Muscle of arm (tissue), 12 donors: ENCODE data around the gene GRM5. TPM values are rescaled to one million over a fixed set of nuclear protein-coding genes. Genes with fewer than 3 reads are reported as not detected.
"Not testable (repeated sequence)": the region's sequence is repeated elsewhere in the genome, so short reads cannot be mapped to it uniquely, and the experiment has no call there.

Experiments used
- DNase-seq: peaks from one replicate; pipeline ENCODE4 v3.0.0-alpha.2; 2013
- polyA plus RNA-seq, 12 donors: library from polyadenylated mRNA; unstranded; fragments of 120-200 nt; gene quantifications; one replicate each; pipeline ENCODE4 v1.2.1, GENCODE V29; 2013; ENCODE audit not compliant: insufficient read length in 12 of 12

The GRM5 gene
- polyA plus RNA-seq, 12 donors = 0.07 to 0.12 (median 0.07) TPM; not detected in 9

GRCh38 chr11:88543902-88544655 is 521.7 kb downstream of the GRM5 start:
- peak; percentile 90 for DNase-seq

GRCh38 chr11:88541006-88541405 is 524.8 kb downstream of the GRM5 start:
- DNase-seq = no peak

- DNase-seq = no peak
Observed at GRCh38 chr11:88538098-88538497, 527.7 kb downstream of the GRM5 start.

GRCh38 chr11:88537613-88538012 is 528.2 kb downstream of the GRM5 start:
- no peak for DNase-seq

GRCh38 chr11:88536616-88537265 is 529.0 kb downstream of the GRM5 start:
- DNase-seq = no peak

GRCh38 chr11:88535916-88536547 is 529.8 kb downstream of the GRM5 start:
- peak; percentile 18 for DNase-seq

GRCh38 chr11:88535266-88535665 is 530.5 kb downstream of the GRM5 start:
- DNase-seq = no peak

GRCh38 chr11:88534706-88535105 is 531.1 kb downstream of the GRM5 start:
- not testable (repeated sequence) for DNase-seq

GRCh38 chr11:88534185-88534584 is 531.6 kb downstream of the GRM5 start:
- no peak for DNase-seq

GRCh38 chr11:88533001-88533400 is 532.8 kb downstream of the GRM5 start:
- DNase-seq = no peak

- no peak for DNase-seq
Observed at GRCh38 chr11:88531831-88532230, 534.0 kb downstream of the GRM5 start.

GRCh38 chr11:88529426-88529825 is 536.4 kb downstream of the GRM5 start:
- DNase-seq = no peak

GRCh38 chr11:88523386-88524071 is 542.3 kb downstream of the GRM5 start:
- DNase-seq = no peak

GRCh38 chr11:88522624-88523385 is 543.0 kb downstream of the GRM5 start:
- no peak for DNase-seq

- DNase-seq = no peak
Observed at GRCh38 chr11:88521799-88522201, 544.0 kb downstream of the GRM5 start.

GRCh38 chr11:88521399-88521798 is 544.4 kb downstream of the GRM5 start:
- DNase-seq = no peak

- no peak for DNase-seq
Observed at GRCh38 chr11:88520391-88520790, 545.4 kb downstream of the GRM5 start.

GRCh38 chr11:88515002-88515401 is 550.8 kb downstream of the GRM5 start:
- DNase-seq = no peak

GRCh38 chr11:88511006-88511405 is 554.8 kb downstream of the GRM5 start:
- DNase-seq = no peak

GRCh38 chr11:88508759-88509581 is 556.8 kb downstream of the GRM5 start:
- DNase-seq = peak; percentile 32

- DNase-seq = no peak
Observed at GRCh38 chr11:88508418-88508758, 557.4 kb downstream of the GRM5 start.
